ENCODE data around the gene BORCS6. TPM values are rescaled to one million over a fixed set of nuclear protein-coding genes. Genes with fewer than 3 reads are reported as not detected.
"Not testable (repeated sequence)": the region's sequence is repeated elsewhere in the genome, so short reads cannot be mapped to it uniquely, and the experiment has no call there.

Gene BORCS6
- total and polyA plus RNA-seq, 2 donors (not counting 1 experiment from before 2014, with no cell fraction given) = 9.7 to 20.2 TPM

DNA sequence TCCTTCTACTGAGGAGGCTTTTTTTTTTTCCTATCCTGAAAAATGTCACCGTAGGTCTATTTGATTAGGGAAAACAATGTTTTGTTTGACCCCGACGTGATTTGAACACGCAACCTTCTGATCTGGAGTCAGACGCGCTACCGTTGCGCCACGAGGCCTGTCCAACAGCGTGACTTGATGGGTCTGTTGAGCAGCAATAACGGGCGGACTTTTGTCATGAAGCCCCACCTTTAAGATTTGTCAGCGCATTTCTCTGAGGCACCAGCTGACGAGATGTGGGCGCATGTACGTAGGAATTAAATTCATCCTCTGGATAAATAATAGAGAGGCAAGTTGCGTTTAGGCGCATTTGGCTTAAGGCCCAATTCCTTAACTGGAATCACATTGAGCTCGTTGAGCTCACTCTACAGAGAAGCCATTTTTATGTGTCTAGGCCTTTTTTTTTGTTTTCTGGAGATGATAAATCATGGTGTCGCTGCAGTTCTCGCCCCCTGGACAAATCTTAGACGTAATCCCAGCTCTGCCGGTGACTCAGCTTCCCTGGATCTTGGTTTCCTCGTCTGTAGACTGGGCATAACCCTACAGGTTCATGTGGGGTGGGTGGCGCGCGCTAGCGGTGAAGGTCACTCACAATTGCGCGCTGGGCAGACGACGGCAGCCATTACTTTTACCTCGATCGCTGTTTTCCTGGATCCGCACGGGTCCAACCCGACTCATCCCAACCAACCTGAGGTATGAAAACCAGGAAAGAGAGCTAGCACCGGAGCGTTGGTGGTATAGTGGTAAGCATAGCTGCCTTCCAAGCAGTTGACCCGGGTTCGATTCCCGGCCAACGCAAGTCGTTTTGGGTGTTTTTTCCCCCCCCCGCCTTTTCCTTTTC lies 31.0 kb upstream of the BORCS6 start:
- Mint-ChIP-seq H3K4me1 (peaks cover 47% of the 10 kb centered on the region), H3K27ac (peak overlapping the region; percentile 96), H3K4me3 (peak overlapping the region; percentile 89), H3K27me3 (no peaks in the 10 kb centered on the region), H3K9me3 (ENCODE audit: insufficient read depth) (no peaks in the 10 kb centered on the region)
- Histone ChIP-seq H3K4me2 (replicated peaks; ENCODE audit: low read depth, low read length, poor library complexity, severe bottlenecking) (peak overlapping the region; percentile 82), H3K4me3 (ENCODE audit: control extremely low read depth in 1 of 5, extremely low read depth in 1 of 5, insufficient read depth in 1 of 5, low read depth in 2 of 5, low read length in 4 of 5) (peak overlapping the region; percentile 75 to 100 (median 78)), H4K20me1 (ENCODE audit: control insufficient read depth, insufficient read depth, low read length, poor library complexity, severe bottlenecking) (no peaks in the 10 kb centered on the region), H3K4me1 (ENCODE audit: control insufficient read depth in 2 of 2, insufficient read depth in 2 of 2, low read length in 2 of 2) (peaks cover 17 to 38% of the 10 kb centered on the region in 2 donors), H2AFZ (ENCODE audit: insufficient read depth, low read depth, low read length, poor library complexity, severe bottlenecking) (peak overlapping the region; percentile 82), H3K27ac (ENCODE audit: low read length in 2 of 2) (peak overlapping the region; percentile 90 to 93), H3K79me2 (ENCODE audit: control insufficient read depth, insufficient read depth, low read length) (peaks cover 6% of the 10 kb centered on the region), H3K9ac (ENCODE audit: low read length) (peak overlapping the region; percentile 75), H3K36me3 (replicated peaks in 1 of 2; ENCODE audit: control extremely low read depth in 1 of 2, control insufficient read depth in 1 of 2, extremely low read depth in 1 of 2, insufficient read depth in 2 of 2, low read length in 1 of 2) (peaks cover 0 to 6% of the 10 kb centered on the region in 2 experiments), H3K9me3 (ENCODE audit: control extremely low read depth in 1 of 3, control insufficient read depth in 2 of 3, insufficient read depth in 1 of 3, low read length in 2 of 3) (no peaks in the 10 kb centered on the region), H3K27me3 (replicated peaks in 1 of 4; ENCODE audit: control extremely low read depth in 1 of 4, control insufficient read depth in 3 of 4, insufficient read depth in 4 of 4, low read length in 3 of 4) (no peaks in the 10 kb centered on the region)
- POLR2A ChIA-PET = interaction anchor here (0.6 to 7.5 kb wide), 19 partner anchors 10 to 982 kb away, joined by 3 to 158 read pairs (median 7); partner anchors contain the start of genes AURKB, BORCS6, CTC1 and PFAS
- peak; percentile 93 for DNase-seq
- ATAC-seq (ENCODE audit: low read depth) = peak; percentile 11
- WGBS (ENCODE audit: insufficient coverage) = 1% methylated on average over 40 of the region's 45 CpGs
- CTCF ChIA-PET = interaction anchor here (0.6 to 7.6 kb wide), 23 partner anchors 9 to 381 kb away, joined by 3 to 86 read pairs (median 4); partner anchors contain the start of genes AURKB, BORCS6, CTC1 and PFAS
- intact Hi-C loops (cut with micrococcal nuclease) = loop anchor here (1.0 to 10.0 kb wide), 2 partner anchors 31 to 214 kb away; partner anchors contain the start of genes BORCS6 and NDEL1
- TF ChIP-seq, protein P1, sequence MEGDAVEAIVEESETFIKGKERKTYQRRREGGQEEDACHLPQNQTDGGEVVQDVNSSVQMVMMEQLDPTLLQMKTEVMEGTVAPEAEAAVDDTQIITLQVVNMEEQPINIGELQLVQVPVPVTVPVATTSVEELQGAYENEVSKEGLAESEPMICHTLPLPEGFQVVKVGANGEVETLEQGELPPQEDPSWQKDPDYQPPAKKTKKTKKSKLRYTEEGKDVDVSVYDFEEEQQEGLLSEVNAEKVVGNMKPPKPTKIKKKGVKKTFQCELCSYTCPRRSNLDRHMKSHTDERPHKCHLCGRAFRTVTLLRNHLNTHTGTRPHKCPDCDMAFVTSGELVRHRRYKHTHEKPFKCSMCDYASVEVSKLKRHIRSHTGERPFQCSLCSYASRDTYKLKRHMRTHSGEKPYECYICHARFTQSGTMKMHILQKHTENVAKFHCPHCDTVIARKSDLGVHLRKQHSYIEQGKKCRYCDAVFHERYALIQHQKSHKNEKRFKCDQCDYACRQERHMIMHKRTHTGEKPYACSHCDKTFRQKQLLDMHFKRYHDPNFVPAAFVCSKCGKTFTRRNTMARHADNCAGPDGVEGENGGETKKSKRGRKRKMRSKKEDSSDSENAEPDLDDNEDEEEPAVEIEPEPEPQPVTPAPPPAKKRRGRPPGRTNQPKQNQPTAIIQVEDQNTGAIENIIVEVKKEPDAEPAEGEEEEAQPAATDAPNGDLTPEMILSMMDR (IDR thresholded peaks at IDR 0.05) = no peak
- no peak for TF ChIP-seq EZH2 (IDR thresholded peaks at IDR 0.05; ENCODE audit: borderline replicate concordance, insufficient read depth, low read depth, low read length, poor library complexity, severe bottlenecking)

DNA sequence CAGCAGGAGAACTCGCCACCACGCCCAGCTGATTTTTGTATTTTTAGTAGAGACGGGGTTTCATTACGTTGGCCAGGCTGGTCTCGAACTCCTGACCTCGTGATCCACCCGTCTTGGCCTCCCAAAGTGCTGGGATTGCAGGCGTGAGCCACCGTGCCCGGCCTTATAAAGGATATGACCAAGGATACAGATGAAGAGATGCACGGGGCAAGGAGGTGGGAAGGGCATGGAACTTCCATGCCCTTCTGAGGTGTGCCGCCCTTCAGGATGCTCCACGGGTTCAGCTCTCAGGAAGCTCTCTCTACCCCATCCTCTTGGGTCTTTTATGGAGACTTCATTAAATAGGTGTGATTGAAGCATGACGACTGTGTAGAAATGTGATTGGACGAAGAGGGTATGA lies 24.0 kb upstream of the BORCS6 start:
- CTCF ChIA-PET = interaction anchor here (0.6 kb wide), 1 partner anchor 15 kb away, joined by 3 read pairs; no protein-coding TSS in a partner anchor
- H3K27me3 ChIP-seq (replicated peaks in 1 of 4; ENCODE audit: control extremely low read depth in 1 of 4, control insufficient read depth in 3 of 4, insufficient read depth in 4 of 4, low read length in 3 of 4); H2AFZ ChIP-seq (ENCODE audit: insufficient read depth, low read depth, low read length, poor library complexity, severe bottlenecking); H3K4me3 ChIP-seq (ENCODE audit: control extremely low read depth in 1 of 5, extremely low read depth in 1 of 5, insufficient read depth in 1 of 5, low read depth in 2 of 5, low read length in 4 of 5); H3K27ac Mint-ChIP-seq; H3K79me2 ChIP-seq (ENCODE audit: control insufficient read depth, insufficient read depth, low read length); H3K27me3 Mint-ChIP-seq; ATAC-seq (ENCODE audit: low read depth); H3K9me3 ChIP-seq (ENCODE audit: control extremely low read depth in 1 of 3, control insufficient read depth in 2 of 3, insufficient read depth in 1 of 3, low read length in 2 of 3); H3K4me3 Mint-ChIP-seq; DNase-seq; H3K27ac ChIP-seq (ENCODE audit: low read length in 2 of 2); H3K9me3 Mint-ChIP-seq (ENCODE audit: insufficient read depth); H3K9ac ChIP-seq (ENCODE audit: low read length); H4K20me1 ChIP-seq (ENCODE audit: control insufficient read depth, insufficient read depth, low read length, poor library complexity, severe bottlenecking); H3K36me3 ChIP-seq (replicated peaks in 1 of 2; ENCODE audit: control extremely low read depth in 1 of 2, control insufficient read depth in 1 of 2, extremely low read depth in 1 of 2, insufficient read depth in 2 of 2, low read length in 1 of 2); H3K4me2 ChIP-seq (replicated peaks; ENCODE audit: low read depth, low read length, poor library complexity, severe bottlenecking): not testable (repeated sequence)
- H3K4me1 Mint-ChIP-seq = peaks cover 15% of the 10 kb centered on the region
- POLR2A ChIA-PET = interaction anchor here (0.6 to 1.2 kb wide), 2 partner anchors 24 to 63 kb away, joined by 3 to 11 read pairs; partner anchors contain the start of gene BORCS6
- intact Hi-C loops (cut with micrococcal nuclease) = loop anchor here (5.0 kb wide), 1 partner anchor 33 kb away; the partner anchor contains the start of genes CTC1 and PFAS
- 92% methylated on average over 11 of the region's 15 CpGs for WGBS (ENCODE audit: insufficient coverage)
- H3K4me1 ChIP-seq (ENCODE audit: control insufficient read depth in 2 of 2, insufficient read depth in 2 of 2, low read length in 2 of 2) = peaks cover 9 to 17% of the 10 kb centered on the region in 2 donors
